NCI-H2081 (cell line): ENCODE data around the gene MIER3.

ENCODE experiments used
- DNase-seq, 2 experiments: peaks; one replicate each; lab custom pipeline; 2025; lab: John Stamatoyannopoulos, UW

The MIER3 gene

DNA sequence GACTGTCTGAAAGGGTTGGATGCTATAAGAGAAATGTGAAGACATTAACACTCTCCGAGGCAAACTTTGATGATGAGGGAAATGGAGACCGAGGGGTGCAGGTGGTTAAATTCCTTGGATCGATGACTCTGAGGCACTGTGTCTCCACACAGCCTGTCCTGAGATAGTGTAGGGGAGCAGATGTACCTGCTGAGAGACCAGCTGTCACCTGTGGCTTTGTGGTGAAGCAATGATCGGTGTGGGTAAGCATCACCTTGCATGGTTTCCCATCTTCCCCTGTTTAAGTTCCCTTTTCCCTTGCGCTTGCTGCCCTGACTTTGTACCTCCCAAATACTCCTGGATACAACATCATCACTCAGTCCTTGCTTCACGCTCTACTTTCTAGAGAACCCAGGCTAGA is 9.8 kb upstream of the MIER3 start:
- no peak for DNase-seq

DNA sequence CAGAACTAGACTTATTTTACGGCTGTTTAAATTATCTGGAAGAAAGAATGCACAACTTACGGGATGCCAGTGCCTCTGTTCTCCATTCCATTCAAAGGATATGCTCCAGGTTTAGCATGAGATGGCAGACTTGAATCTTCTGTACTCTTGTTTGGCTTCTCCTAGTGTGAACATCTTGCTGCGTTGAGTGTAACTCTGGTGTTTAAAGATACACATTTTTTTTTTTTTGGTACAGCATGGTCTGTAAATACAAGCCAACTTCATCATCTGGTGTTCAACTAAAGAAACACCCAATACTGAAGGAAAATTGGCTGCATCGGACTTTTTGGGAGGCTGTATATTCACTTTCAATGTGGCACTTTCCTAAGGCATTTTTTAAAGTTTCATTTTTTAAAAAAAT is 7.4 kb upstream of the MIER3 start:
- no peak for DNase-seq

DNA sequence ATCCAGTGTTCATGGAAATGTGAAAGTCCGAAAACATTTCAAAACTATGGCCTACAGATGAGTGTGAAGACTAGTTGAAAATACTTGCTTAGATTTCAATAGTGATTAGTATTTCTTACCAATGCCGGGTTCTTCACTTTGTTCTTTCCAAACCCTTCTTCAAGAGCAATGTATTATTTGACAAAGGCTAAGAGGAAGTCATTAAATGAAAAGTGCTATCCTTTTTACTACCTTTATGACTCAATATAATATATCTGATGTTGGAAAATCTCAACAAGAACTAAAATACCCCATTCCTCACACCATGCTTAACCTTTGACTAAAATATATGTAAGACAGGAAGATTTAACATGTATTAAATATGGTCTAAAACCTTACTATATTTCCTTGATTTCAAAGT is 6.7 kb upstream of the MIER3 start:
- no peak for DNase-seq

DNA sequence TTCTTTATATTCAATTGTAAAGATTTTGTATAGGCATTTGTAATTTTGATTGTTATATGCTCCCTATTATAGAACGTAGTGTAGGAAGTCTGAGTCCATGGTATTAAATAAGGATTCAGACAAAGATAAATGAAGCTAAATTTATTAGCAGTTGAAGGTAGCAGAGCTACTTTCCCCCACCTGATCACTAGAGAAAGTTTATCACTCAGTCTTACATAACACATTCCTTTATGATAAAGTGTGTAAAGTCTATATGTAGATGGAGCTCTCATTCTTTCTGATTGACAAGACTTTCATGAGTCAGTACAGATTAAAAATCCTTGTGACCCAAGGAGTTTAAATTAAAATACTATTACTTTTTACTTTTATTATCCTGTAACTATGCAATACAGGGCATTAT is 2.3 kb upstream of the MIER3 start:
- DNase-seq, result no peak

DNA sequence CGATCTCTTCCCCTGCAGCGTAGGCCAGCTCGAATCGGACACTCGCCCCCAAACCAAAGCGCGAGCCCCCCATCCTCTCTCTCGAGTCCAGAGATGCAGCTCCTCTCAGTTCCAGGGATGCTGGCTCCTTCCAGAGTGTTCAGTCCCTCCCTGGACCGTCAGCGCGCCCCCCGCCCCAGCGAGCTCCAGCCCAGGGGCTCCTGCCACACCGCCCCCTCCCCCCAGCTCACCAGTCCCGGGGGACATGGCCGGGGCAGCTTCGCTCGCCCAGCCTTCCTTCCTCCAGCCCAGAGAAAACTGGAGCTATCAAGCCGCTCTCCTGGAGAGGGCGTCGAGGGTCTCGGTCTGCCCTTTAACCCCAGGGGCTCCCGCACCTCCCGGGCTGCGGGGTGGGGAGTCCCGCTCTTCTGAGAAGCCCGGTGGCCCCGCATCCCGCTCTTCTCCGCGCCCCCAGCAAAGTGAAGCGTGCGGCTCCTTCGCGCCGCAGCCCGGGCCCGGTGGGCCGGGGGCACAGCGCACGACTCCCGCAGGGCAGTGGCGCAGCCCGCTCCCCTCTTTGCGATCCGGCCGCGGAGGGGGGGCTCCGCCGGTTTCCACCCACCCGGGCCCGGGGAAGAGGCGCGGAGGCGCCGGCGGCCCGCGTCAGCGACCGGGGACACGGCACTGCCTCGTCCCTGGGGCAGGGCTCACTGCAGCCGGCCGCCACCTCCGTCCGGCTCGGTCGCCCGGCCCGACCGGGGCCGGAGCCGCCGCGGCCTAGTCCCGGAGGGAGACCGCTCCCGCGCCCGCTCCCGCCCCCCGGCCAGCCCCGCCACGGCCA is 587 bp downstream of the MIER3 start:
- no peak for DNase-seq

DNA sequence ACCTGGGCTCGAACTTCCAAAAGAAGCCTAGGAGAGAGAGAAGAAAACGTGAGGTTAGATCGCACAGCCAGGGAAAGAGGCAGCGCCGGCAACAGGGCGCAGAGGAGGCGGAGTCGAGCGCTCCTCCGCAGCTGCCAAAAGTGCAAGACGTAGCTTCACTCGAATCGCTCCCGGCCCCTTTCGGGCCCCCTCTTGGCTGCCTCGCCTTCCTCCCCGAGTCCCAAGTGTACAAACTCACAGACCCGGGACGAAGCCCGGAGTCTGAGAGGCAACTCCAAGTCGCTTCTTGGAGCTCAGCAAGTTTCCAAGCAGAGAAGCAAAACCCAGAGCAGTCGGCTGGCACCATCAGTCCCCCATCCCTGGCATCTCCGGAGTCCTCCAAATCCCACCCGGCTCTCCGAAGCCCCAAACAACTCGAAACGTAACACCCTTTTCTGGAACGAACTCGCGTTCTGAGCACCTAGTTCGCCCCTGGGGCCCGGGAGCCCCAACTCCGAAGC is 1.2 kb downstream of the MIER3 start:
- DNase-seq, result peak in 1 of 2 experiments; percentile 11

DNA sequence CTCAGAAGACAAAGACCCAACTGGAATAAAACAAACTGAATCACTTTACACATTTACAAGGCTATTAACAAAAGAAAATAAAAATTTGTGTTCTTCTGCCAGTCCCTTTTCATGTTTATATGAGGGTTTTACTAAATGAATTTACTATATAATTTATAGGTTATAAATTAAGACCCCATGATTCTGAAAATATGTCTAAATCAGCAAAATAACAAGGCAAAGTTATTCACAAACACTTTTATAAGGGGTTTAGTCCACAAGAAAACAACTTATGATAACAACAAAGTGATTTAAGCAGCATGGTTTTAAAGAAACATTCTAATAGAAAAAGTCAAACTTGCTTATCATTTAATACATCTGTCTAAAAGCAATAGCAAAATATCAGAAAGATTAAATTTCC is 4.9 kb downstream of the MIER3 start:
- no peak for DNase-seq

DNA sequence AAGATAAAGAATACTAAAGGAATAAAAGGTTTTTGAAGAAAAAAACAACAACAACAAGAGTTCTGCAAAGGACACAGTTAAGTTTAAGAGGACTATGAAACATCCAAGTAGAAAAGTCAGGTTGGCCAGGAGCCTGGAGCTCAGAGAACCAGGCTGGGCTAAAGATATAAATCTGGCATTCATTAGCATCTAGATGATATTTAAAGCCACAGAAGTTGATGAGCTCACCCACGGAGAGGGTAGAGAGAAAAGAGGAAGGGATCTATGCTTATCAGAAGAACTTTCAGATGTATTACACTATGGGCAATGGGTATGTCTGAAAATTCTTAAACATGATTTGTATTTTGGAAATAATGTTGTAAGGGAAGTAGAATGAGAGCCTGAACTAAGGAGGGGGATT is 9.9 kb downstream of the MIER3 start:
- no peak for DNase-seq

DNA sequence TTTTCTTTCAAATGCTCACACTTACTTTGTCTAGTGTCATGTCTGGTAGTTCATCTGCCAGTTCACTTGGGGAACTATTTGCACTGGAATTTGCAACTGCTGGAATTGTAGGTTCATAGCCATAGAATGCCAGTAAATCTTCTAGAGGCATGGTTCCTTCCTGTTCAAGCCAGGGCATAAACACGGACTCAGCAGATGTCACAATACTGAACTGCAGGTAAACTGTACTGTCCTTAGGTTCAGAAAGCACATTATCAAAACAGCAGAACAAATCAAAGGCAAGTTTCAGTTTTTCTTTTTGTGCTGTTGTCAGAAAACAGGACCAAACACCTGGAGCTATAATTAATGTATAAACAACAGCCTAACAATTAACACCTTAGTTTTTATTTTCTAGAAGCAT is 13.1 kb downstream of the MIER3 start:
- DNase-seq, result no peak

DNA sequence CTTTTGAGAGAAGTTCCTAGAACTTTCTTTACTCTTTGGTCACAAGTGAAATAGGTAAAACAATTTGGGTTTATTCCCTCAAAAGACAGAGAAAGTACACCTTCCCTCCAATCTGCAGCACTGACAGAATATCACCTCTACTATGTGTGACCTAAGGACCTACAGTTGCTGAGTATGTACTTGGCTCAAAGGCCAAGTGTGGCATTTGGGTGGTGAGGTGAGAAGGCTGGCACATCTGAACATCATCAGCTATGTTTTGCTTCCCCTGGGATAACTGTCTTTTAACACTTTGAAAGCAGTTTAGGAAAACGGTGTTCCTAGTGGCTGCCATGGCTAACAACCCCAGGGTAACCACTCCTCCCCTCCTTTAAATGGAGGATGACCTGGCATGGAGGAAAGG is 17.6 kb downstream of the MIER3 start:
- no peak for DNase-seq

DNA sequence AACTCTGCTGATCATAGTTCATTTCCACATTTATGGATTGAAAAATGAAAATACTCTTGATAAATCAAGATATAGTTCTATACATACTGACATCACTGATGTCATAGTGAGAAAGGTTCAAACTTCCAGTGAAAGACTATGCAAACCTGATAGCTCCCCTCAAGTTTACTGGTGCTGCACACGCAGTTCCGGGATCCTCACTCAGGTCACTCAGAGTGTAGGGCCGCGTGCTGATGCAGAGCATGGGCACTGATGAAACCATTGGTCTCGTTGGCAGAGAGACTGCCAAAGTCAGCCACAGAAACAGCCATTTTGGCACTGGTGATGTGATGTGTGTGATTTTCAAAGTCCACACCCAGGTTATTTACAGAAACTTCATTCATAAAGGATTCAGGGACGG is 29.0 kb downstream of the MIER3 start:
- no peak for DNase-seq

DNA sequence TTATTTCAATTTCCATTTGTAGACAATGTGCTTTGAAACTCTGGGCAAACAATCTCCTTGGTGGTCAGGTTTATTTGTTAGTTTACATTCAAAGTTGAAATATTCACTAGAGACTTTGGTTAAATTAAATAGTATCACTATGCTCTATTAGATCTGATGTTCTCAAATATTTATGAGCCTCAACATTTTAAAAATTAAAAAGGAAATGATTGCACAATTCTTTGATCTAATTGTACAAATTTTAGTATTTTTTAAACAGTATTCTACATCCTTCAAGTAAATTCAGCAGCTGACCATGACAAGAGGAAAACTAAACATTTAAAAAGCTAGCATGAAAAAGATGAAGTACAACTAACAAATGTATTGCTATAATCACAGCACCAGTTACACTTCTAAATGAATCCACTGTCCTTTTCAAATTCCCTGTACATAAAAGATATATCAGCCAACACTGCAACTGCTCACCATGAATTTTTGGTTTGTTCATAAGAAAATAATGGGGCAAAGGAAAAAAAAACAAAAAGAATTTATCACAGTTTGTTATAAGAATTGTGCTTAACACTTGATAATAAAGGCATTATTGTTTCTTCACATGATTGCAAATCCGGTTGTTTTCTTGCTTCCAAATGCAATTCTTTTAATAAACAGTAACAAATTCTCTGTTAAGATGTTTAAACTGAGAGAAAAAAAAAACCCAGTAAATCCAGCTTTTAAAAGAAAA is 31.8 kb downstream of the MIER3 start:
- no peak for DNase-seq

DNA sequence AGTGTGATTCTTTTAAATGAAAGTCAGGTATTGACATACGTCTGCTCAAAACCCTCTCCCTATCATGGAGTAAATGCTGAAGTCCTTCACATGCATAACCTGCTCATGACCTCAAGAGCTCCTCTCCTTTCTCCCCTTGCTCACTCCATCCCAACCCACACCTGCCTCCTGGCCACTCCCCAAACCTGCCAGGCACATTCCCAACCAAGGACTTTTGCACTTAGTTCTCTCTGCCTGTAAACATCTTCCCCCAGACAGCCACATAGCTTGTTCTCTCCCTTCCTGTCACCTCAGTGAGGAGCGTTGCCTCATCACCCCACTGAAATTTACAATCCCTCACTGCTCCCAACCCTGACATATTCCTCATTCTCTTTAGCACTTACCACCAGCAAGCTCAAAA is 33.9 kb downstream of the MIER3 start:
- no peak for DNase-seq

DNA sequence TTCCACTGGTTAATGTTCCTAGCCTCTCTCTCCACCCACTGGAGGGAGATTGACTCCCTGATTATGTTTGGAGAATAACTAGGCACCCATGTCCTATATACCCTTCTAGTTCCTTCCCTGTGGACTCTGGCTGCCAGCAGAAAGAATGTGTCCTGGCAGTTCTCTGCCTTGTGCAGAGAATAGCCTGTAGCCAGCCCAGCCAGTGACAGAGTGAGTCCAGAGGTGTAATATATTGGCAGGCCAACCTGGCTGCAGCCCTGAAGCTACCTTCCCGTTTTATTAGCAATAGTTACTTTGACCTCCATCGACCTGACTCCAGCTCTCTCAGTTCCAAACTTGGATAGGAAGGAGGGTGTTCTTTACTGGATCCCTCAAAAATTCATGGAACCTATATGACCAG is 34.4 kb downstream of the MIER3 start:
- no peak for DNase-seq

DNA sequence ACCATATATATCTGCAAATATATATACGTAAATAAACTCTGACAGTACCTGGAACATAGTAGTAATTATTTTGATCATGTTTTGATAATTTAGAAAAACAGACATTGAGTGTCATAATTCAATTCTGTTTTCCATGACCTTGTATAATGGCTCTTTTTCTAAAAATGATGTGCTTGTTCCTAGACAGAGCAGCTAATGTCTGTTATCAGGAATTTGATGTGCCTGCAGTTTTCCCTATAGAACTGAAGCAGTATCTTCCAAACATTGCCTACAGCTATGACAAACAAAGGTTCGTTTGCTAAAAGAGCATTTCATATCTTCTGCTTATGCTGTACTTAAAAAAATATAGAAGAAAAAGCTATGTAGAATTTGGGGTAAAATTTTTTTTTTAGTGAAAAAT is 37.2 kb downstream of the MIER3 start:
- no peak for DNase-seq

DNA sequence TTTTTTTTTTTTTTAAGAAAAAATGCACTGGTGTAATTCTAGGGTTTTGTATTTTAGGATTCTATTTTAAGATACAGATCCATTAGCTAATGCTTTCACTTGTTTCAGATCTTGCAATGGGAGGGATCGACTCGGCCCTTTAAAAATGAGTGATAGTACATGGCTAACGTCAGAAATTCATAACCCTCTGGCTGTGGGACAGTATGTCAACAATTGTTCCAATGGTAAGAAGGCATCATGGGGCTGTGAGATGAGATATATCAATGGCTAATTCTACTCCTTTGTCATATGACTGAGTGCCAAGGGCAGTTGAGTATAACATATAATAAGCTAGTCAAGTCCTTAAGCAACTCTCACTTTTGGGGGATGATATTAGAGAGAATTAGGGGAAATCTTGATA is 38.2 kb downstream of the MIER3 start:
- DNase-seq, result no peak

DNA sequence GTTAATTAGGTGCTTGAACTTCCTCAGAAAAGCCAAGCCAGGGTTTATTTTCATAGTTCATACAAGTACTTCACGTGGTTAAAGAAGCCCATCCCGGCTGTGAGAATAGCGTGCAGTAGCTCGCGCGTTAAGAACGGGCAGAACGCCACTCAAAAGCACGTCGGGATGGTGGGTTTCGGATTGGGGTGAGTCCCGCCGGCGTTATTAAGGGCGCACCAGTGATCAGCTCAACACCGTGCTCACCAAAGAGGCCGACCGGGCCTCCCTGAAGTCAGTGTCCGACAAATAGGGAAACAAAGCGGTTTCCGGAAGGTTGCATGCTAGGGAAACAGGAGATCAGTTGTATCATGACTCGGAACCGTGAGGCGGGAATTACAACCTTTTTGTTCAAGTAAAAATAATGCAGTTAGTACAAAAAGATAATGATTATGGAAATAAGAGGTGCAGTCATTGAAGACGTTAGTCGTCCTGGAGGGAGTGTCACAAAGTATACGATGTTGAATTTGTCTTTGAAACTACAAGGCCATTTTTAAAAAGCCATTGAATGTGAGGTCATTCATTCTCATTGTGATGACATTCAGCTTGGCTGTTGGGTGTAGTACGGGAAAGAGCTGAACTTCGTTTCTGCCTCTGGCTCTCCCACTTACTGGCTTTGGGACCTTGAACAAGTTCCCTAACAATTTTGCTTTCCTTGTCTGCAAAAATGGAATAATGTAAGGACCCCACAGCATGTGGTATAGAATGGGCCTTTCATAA is 41.5 kb downstream of the MIER3 start:
- peak in 1 of 2 experiments; percentile 49 for DNase-seq

DNA sequence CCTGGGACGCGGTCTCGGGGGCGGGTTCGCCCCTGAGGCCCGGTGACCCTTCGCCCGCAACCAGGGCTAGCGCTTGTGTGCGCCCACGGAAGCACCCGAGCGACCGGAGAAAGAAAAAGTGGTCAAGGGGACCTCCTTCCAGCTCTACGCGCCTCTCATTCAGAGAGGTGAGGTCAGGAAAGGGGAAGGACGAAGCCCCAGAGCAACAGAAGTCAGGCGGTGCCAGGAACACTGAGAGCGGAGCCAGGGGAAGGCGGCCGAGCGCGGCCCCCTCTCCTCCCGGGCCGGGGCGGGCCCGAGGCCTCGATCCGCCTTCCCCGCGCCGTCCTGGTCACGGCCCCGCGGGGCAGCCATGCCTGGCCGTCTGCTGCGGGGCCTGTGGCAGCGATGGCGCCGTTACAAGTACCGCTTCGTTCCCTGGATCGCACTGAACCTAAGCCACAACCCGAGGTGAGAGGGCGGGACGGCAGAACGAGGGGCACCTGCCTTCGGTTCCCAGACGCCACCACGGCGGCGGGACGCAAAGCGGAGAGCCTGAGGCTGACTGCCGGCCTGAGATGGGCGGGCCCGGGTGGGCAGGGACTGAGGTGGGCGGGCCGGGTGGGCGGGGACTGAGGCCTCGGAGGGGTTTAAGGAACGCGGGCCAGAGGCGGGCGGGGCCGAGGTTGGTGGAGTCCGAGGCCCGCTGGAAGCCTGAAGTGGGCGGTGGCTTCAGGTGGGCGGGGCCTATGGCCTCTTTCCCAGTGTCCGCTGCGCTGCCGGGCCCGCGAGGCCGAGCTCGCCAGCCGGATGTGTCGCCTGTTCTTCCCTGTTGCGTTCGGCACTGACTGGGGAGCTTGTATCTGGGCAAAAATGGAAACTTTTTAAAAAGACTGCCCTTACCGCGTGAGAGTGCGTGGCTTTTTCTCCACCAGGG is 42.4 kb downstream of the MIER3 start, which contains the start of gene SETD9:
Gene SETD9 (plus strand): TSS at position 303 of the 916 bp plus-strand sequence. CDS start 50 bp downstream, at position 353.
- DNase-seq, result peak; percentile 95 to 96

DNA sequence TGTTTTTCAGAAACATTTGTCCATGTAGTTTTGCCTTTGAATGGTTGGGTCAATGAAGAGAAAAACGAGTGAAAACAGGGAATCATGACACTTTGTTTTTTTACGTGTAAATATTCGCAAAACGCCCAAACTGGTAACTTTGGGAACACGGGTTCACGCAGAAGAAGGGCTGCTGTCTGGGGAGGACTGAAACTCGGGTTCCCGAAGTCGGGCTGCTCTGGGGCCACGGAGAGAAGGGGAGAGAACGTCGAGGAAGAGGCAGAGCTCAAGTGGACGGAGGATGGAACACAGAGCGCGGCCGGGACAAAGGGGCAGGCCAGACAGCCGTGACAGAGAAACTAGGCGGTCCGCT is 43.0 kb downstream of the MIER3 start:
- peak; percentile 40 to 51 for DNase-seq

DNA sequence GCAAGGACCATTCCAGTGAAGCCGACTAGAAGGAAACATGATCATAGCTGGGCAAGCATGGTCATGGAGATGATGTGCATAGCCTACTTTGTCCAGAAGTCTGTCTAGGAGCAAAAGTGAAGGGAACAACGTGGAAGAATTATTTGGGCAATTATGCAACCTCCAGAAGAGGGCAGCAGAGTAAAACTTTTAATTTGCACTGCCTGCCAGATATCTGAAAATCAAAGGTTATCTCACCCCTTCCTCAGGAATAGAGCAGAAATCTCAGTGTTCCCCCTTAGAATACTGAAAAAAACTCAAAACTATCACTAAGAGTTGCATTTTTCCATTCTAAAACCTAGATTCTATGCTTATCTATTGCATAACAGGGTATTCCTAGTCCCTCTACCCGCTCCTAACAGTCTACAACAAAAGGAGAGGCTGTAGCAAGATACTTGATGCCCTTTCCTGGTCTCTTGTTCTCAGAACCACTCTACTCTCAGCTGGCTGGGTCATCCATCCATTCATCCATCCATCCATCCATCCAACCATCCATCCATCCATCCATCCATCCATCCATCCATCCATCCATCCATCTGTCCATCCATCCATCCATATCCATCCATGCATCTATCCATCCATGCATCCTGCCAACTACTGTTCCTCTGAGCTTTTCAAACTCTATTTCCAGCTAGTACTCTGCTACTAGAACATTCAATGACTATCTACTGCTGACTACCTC is 50.9 kb downstream of the MIER3 start:
- DNase-seq, result peak; percentile 8 to 33

DNA sequence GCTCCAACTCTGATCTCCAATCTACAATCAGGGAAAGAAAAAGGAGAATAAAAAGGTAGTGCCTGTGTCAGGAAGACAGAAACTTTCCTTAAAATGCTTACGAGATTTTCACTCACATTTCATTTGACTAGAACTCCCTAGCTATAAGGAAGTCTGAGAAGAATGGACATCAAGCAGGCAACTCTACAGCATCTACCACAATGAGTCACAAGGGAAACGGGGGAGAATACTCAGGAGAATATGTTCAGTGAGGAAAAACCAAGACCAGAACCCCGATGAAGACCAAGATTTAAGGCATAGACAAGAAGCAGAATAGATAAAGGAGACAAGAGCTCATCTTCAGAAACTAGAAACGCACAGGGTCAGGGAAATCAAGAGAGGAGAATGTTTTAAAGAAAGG is 51.5 kb downstream of the MIER3 start:
- no peak for DNase-seq
